ENCODE measurements around the gene TTI1.

TTI1 gene

GRCh38 chr20:38008233-38008944 is 24.9 kb downstream of the TTI1 start:
- no peak for FAIRE-seq

DNA sequence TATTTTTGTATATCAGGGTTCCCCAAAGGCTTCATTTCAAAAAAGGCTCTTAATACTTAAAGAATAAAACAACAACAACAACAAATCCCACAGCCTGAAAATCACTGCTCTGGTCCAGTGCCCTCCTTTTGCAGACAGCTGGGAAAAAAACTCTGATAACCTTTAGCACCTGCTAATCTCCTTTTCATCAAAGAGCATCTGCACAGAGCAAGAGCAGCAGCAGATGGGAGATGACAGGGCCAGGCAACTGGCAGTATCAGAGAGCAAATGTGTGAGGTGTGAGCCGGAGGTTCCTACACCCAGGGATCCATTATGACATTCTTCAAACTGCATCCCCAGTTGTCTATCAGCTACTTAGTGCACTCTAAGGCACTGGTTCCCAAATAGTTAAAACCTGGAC is 25.7 kb downstream of the TTI1 start:
- no peak for FAIRE-seq

- no peak for FAIRE-seq
These were observed 27.4 kb downstream of the TTI1 start for GRCh38 chr20:38005903-38006302.

GRCh38 chr20:38004416-38004815 is 28.8 kb downstream of the TTI1 start:
- no peak for FAIRE-seq

DNA sequence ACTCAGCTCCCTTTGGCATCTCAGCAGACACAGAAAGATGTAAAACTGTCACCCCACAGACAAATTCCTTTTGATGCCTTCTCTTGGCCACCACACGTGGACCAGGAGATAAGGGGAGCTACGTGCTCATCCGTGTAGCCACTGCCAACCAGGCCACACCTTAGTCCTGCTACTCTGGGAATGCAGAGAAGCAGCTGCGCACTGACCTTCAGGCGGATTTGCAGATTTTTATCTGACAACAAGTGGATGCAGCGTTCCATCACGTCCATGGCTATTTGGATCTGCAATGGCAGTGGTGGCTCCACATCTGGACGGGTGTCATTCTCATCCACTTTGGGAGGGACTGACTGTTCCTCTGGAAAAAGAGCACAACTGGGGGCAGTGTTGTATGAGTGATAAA is 30.8 kb downstream of the TTI1 start:
- FAIRE-seq: no peak

- no peak for FAIRE-seq
These were observed 31.3 kb downstream of the TTI1 start for GRCh38 chr20:38001981-38002380.

DNA sequence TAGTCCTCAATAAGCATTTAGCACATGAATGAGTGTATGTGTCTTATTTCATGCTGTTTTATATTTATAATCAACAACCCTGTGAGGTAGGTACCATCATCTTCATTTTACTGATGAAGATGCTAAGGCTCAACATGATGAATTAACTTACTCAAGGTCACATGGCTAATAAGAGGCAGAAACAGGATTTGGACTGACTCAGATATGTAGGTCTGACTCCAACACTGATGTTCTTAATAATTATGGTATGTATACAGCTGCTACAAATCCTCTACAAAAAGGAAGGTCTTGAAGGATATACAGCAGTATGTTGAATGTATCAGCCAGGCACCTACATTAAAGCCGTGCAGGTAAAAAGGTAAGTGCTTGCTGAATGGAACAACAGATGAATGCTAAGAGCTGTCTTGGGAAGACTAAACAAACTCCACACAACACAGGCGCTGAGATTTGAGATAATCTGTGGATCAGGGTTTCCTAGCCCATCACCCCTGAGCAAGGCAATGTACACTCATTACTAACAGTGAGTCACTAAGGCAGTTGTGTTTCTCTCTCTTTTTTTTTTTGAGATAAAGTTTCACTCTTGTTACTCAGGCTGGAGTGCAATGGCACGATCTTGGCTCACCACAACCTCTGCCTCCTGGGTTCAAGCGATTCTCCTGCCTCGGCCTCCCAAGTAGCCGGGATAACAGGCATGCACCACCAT is 31.9 kb downstream of the TTI1 start:
- FAIRE-seq: no peak

DNA sequence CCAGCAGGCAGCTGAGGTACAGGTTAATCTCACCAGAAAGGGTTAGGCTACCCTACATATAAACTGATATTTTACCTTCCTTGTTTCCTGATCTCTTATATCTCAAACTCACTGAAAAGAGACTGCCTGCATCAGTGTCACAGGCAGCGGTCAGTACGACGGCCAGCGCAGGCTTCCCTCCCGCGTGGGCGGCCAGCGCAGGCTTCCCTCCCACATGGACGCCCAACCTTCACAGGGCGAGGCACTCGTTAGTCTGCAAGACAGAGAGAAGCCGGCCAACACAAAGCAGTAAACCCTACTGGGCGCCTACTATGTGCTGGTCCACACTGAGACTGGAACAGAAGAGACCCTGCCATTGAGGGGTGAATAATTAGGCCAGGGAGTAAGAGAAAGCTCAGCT is 33.0 kb downstream of the TTI1 start:
- FAIRE-seq: no peak

DNA sequence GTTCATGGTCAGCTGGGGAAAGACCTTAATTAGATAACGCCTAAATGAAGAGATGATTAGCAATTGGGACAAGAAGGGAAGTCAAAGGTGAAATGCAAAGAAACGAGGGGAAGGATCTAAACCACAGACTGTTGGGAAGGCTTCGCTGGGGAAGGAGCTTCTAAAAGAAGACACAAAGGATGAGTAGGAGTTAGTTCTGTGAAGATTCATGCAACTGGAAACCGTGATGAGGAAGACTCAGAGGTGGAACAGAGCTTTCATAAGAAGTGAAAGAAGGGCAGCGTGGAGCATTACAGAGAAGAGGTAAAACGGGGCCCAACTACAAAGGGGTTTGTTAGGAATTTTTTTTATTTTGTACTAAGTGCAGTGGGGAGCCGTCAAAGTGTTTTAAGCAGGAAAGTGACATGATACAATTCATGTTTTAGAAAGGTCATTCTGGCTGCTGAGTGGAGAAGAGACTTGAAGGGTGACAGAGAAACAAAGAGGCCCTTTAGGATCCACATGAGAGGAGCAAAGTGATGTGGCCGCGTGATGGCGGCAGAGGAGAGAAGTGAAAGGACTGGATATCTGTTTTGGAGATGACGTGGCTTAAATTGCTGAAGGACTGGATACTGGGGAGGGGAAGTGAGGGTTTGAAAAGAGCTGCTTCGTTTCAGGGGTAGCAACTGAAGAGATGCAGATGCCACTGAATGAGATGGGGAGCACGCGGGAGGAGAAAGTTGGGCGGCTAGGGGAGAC is 33.6 kb downstream of the TTI1 start:
- FAIRE-seq: no peak

- no peak for FAIRE-seq
These were observed 35.7 kb downstream of the TTI1 start for GRCh38 chr20:37997516-37997915.

DNA sequence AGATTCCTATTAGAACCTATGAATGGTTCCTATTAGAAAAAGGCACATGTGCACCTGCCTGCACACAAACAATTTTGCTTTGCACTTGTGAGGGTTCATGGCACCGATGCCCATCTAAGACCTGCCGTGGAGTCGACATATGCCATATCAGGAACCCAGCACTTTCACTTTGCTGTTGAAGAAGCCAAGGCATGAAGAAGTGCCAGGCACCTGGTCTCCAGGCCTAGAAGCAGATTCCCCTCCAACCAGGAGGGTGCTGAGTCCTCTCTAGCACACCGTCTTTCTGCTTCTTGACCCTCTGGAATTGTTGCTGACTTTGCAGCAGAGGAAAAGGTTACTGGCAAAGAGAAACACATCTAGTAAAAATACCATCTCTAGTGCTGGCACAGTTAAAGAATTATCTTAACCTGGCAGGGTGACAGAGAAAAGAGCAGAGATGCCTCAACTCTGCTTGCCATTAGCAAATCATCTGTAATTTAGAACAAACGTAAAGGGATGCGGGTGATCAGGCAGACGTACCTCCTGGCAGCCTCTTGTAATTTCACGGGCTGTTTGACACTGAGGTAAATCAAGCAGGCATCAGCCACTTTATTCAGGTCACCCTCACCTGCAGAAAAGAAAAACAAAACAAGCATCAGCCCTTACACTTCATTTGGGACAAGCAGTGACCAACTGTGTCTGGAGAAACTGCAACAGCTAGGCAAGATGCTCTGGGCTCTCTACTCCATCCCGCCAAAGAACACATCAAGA is 37.2 kb downstream of the TTI1 start:
- no peak for FAIRE-seq

- FAIRE-seq: no peak
These were observed 38.7 kb downstream of the TTI1 start for GRCh38 chr20:37994512-37994911.

DNA sequence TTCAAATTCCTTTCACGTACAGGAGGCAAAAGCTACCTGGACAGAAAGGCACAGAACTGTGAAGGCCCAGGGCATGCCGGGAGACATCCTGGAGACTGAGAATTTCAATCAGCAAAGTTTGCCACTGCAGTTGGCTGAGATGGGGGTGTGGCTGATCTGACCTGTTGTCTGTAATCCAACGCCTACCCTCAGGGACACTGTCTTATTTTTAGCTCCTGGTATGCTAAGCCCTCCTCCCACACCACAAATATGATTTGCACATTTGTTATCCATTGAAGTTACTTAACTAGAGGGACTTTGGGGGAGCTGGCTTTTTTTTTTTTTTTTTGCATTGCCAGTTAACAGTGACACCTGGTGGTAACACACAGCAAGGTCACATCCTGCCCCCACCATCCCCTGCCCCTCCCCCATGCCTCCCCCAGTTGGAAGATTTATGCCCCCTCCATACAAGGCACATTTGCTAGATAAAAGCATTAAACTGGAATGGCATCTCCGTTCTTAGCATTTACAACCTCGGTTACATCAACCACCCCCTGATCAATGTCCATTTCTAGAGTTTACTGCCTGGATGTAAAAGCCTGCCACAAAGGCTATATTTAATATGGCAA is 40.4 kb downstream of the TTI1 start:
- FAIRE-seq: no peak

- no peak for FAIRE-seq
These were observed 41.3 kb downstream of the TTI1 start for GRCh38 chr20:37991908-37992307.

- FAIRE-seq: no peak
These were observed 41.9 kb downstream of the TTI1 start for GRCh38 chr20:37991157-37991866.

DNA sequence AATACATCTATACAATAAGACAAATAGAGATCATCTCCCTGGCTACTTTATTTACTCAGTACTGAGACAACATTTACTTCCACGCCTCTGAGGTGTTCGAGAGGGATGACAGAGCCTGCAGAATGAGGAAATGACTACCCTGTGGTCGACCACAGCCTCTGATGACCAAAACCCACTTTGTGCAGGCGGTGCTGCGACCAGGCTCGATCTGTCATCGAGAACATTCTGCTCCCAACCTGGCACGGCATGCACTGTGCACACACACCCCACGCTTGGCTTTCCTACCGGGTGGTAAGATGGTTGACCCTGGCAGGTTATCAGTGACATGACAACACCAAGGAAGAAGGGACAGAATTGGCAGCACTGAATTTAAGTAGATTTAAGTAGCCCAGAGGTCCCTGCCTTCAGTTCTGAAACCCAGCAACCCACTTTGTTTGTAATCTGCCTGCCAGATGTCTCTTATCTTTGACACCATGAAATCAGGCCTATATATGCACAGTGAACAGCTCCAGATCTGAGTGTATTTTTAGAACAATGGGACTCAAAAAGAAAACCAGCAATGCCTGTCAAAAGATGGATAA is 42.6 kb downstream of the TTI1 start:
- FAIRE-seq: no peak

GRCh38 chr20:37989601-37990295 is 43.5 kb downstream of the TTI1 start:
- FAIRE-seq: no peak

GRCh38 chr20:37988306-37988954 is 44.8 kb downstream of the TTI1 start:
- FAIRE-seq: no peak

DNA sequence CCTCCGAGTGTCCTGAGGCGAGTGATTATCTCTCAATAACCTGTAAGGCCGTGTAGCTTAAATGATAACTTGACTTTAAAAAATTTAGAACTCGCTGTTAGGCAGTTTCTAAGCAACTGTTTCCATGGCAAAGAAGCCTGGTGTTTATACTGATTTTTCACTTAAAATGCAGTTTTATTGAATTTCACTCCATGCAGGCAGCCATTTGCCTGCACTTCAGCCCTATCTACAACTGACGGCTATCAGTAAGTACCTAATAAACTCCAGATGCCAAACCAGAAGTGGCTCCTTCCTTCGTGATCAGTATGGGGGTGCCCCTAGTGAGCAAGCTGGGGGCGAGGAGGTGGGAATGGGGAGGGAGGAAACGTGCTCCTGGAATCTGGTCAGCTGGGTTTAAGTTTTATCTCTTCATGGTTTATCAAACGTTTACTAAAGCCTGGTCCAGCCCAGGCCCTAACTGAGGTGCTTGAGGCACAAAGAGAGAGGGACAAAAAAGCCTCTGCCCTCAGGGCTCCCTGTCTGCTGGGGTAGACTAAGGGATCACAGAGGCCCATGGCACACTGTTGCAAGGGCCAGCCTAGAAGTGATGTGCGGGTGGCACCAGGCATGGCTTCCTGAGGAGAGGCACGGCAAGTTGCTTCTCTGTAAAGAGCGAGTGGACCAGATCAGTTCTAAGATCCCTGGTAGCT is 45.5 kb downstream of the TTI1 start:
- FAIRE-seq: no peak
